ENCODE results near the gene NPR1. TPM values are rescaled to one million over a fixed set of nuclear protein-coding genes. Genes with fewer than 3 reads are reported as not detected.
"Not testable (repeated sequence)": the region's sequence is repeated elsewhere in the genome, so short reads cannot be mapped to it uniquely, and the experiment has no call there.

Gene NPR1
- total RNA-seq, 1 donor from 2014 or later: 9.4 TPM

DNA sequence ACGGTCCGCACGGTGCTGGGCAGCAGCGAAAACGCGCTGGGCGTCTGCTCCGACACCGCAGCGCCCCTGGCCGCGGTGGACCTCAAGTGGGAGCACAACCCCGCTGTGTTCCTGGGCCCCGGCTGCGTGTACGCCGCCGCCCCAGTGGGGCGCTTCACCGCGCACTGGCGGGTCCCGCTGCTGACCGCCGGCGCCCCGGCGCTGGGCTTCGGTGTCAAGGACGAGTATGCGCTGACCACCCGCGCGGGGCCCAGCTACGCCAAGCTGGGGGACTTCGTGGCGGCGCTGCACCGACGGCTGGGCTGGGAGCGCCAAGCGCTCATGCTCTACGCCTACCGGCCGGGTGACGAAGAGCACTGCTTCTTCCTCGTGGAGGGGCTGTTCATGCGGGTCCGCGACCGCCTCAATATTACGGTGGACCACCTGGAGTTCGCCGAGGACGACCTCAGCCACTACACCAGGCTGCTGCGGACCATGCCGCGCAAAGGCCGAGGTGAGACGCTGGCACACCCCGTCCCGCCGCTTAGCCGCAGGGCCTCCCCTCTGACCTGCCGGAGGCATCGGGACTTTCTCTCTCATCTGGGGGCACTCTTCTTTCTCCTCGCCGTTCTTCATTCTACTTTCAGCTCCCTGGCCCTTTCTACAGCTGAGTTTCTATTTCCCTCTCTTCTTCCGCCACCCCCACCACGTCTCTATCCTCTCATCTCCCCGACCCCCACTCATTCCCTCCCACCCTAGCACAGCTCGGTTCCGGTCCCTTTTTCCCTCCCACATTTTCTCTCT, 1.0 kb downstream of the NPR1 start:
- DNase-seq (ENCODE audit: low read depth in 2 of 2): peak in 1 of 2 donors; percentile 53

GRCh38 chr1:153680120-153680403, 1.6 kb downstream of the NPR1 start:
- no peak for DNase-seq (ENCODE audit: low read depth in 2 of 2)

GRCh38 chr1:153682730-153683129, 4.2 kb downstream of the NPR1 start:
- DNase-seq (ENCODE audit: low read depth in 2 of 2): no peak

GRCh38 chr1:153683854-153684253, 5.4 kb downstream of the NPR1 start:
- no peak for DNase-seq (ENCODE audit: low read depth in 2 of 2)

GRCh38 chr1:153684892-153685291, 6.4 kb downstream of the NPR1 start:
- DNase-seq (ENCODE audit: low read depth in 2 of 2): no peak

DNA sequence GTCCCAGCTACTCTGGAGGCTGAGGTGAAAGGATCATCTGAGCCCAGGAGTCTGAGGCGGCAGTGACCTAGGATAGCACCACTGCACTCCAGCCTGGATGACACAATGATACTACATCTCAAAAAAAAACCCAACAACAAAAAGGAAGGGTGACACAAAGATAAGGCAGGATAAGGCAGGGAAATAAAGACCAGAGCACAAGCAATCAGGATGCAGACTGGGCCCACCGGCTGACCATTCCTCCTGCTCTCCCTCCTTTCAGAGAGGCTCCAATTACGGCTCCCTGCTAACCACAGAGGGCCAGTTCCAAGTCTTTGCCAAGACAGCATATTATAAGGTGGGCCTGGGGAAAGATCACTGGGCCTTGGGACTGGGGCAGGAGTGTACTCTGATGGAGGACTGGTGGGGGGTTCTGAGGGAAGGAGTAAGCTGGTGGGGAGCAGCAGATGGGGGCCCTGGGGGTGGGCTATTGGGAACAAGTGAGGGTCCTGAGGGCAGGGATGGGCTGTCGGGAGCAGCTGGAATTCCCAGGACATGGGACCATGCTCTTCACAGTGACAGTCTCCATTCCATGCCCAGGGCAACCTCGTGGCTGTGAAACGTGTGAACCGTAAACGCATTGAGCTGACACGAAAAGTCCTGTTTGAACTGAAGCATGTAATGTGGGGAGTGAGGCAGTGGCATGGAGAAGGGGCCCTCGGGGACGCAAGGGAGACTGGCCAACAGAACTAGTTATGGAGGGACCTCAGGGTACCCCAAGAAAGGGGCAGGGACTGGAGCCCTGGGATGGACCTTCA, 7.3 kb downstream of the NPR1 start:
- no peak for DNase-seq (ENCODE audit: low read depth in 2 of 2)

DNA sequence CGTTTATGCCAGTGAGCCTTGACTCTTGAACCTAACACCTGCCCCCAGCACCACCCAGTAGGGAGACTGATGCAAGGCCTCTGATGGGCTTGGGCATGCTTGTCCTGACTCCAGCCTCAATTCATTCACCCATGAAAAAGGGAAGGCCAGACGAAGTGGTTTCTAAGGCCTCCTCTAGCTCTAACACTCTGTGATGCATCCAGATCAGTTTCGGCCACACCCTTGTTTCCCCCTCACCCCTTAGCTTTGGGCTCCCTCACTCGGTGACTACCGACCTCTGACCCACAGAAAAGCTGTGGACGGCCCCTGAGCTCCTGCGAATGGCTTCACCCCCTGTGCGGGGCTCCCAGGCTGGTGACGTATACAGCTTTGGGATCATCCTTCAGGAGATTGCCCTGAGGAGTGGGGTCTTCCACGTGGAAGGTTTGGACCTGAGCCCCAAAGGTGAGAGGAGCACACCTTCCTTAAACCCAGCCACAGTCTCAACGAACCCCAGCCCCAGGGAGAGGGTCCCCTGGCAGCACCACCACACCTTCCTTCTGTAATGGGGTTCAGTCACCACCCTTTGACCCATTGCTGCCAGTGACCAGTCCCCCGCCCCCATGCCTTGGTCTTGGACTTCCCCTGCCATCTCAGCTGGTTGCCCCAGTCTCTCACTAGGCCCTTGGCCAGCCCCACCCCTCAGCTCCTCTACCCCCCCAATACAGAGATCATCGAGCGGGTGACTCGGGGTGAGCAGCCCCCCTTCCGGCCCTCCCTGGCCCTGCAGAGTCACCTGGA, 9.0 kb downstream of the NPR1 start:
- DNase-seq (ENCODE audit: low read depth in 2 of 2): no peak

DNA sequence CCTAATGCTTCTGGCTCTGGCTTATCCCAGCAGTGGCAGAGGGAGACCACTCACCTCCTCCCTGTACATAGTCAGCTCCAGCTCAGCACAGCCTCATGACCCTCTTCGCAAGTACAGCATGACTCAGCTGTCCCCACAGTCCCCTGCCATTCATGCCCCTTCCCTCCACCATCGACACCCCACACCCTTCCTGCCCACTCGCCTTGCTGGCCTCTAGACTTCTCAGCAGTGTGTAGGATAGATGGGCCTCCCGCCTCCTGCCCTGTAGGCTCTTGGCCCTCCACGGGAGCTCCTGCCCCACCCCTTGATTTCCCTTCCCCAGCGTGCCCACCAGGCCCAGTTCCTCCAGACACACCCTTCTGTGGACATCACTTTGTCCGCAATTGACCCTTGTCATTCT, 9.8 kb downstream of the NPR1 start:
- DNase-seq (ENCODE audit: low read depth in 2 of 2): no peak

- no peak for DNase-seq (ENCODE audit: low read depth in 2 of 2)
These were observed 10.3 kb downstream of the NPR1 start for GRCh38 chr1:153688736-153689328.

DNA sequence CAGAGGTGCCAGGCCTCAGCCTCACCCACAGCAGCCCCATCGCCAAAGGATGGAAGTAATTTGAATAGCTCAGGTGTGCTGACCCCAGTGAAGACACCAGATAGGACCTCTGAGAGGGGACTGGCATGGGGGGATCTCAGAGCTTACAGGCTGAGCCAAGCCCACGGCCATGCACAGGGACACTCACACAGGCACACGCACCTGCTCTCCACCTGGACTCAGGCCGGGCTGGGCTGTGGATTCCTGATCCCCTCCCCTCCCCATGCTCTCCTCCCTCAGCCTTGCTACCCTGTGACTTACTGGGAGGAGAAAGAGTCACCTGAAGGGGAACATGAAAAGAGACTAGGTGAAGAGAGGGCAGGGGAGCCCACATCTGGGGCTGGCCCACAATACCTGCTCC, 15.0 kb downstream of the NPR1 start:
- no peak for DNase-seq (ENCODE audit: low read depth in 2 of 2)

GRCh38 chr1:153696741-153697140, 18.3 kb downstream of the NPR1 start:
- no peak for DNase-seq (ENCODE audit: low read depth in 2 of 2)

GRCh38 chr1:153697191-153698019, 18.9 kb downstream of the NPR1 start:
- DNase-seq (ENCODE audit: low read depth in 2 of 2): peak in 1 of 2 donors; percentile 8

DNA sequence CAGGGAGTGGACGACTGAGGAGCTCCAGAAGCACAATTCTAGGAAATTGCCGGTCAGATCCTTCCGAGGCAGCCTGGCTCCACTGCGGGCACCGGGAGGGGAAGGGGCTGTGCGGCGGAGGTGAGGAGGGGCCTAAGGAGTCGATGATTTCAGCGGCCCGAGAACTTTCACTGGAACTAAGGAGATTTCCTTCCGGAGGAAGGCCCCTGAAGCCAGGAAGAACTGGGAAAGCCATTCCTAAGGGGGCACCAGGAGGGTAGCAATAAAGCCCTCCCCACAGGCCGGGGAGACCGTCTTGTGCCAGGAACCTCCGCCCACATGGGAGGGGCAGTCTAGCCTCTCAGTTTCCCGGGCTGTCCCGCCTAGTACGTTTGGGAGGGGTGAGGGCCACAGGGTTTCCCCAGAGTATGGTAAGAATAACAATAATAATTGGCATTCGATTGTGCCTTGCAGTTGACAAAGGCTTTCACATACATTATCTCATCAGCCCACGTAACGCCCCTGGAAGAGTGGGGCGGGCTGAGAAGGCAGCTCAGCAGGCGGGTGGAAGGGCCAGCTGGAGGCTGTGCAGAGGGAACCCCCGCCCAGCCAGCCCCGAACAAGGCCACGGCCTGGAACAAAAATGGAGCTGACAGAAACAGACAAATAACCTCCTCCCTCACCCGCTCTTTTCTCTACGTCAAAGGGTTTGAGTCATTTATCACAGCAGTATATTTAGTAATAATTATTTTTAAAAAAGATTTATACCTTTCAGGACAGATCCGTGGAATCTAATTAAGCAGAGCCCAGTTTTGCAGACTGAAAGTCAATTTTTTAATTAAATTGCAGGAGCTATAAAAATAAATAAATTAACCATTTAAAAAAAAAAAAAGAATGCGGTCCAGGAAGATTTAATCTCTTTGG, 19.8 kb downstream of the NPR1 start:
- DNase-seq (ENCODE audit: low read depth in 2 of 2): peak; percentile 10 to 84

DNA sequence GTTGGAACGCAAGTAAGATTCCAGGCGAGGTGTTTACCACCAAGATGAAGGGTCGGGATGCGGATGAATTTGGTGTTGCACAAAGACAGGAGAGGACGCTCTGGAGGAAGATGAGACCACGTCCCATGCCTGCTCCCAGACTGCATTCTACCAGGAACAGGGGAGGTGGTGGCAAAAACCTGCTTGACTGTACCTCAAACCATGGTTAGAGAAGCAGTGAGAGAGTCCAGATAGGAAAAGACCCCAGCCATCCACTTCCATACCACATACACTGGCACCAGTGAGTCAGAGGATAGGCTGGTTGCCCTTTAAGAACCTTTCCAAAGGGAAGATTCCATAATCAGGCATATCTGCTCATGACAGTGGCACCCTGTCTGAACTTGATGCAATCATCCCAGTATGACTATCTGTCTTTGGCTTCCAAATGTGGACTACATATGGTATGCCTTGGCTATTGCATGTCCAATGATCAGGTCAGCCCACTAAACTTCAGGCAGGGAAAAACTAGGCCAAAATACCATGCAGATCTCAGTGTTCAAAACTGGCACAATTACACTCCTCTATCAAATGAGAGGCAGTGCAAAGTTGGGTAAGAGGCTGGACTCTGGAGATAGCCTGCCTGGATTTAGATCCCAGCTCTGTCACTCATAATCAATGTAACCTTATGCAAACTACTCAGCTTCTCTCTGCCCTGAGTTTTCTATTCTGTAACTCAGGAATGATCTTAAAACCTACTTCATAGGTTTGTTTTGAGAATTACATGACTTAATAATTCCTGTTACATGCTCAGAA, 20.6 kb downstream of the NPR1 start:
- DNase-seq (ENCODE audit: low read depth in 2 of 2): peak in 1 of 2 donors; percentile 27

DNA sequence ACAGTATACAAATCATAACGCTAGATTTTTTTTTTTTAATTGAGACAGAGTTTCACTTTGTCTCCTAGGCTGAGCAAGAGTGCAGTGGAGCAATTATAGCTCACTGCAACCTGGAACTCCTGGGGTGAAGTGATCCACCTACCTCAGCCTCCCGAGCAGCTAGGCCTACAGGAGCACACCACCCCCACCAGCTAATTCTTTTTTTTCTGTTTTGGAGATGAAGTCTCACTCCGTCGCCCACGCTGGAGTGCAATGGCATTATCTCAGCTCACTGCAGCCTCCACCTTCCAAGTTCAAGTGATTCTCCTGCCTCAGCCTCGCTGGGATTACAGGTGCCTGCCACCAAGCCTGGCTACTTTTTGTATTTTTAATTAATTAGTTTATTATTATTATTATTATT, 21.3 kb downstream of the NPR1 start:
- no peak for DNase-seq (ENCODE audit: low read depth in 2 of 2)

DNA sequence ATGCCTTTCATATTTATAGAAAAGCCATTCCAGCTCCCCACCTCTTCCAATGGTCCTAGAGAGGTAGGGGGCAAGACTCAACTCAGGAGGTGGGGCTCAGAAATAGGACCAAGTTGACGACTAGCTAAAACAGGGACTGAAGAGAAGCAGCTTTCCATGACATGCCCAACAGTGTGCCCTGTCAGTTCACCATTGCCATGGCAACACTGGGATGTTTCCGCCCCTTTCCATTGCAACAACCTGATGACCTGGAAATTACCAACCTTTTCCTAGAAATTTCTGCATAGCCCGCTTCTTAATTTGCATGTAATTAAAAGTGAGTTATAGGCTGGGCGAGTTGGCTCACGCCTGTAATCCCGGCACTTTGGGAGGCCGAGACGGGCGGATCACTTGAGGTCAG, 27.0 kb downstream of the NPR1 start:
- DNase-seq (ENCODE audit: low read depth in 2 of 2): no peak

DNA sequence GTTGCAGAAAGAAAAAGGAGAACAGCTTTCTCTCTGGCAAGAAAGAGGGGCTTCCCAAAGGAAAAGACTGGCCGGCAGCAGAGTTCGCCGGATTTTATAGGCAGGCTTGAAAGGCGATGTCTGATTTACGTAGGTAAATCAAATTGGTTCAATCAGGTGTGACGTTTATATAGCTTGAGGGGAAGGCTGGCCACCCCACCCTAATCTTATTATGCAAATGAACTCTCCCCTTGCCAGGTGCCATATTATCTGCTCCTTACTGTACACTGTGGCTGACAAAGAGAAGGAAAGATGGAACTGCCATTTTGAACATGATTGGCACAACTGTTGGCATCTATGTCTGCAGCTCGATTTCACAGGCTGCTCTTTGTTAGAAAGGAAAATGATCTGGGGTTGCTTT, 32.5 kb downstream of the NPR1 start:
- no peak for DNase-seq (ENCODE audit: low read depth in 2 of 2)

- not testable (repeated sequence) for DNase-seq (ENCODE audit: low read depth in 2 of 2)
These were observed 37.7 kb downstream of the NPR1 start for GRCh38 chr1:153716211-153716610.

DNA sequence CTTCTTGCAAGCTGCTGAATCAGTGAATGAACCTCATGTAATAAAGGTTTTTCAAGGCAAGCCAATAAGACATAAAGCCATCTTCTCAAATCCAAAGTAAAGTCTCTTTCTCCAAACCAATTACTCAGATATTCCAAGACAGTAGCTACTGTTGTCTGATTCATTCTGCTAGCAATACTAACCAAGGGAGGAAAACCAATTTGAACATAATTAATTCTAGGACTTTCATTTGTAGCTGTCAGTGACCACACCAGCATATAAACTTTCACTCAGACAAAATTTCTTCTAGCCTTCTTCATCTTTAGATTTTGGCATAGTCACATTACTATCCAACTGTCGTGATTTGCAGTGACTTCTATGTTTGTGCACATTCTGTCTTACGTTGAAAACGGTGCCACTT, 38.8 kb downstream of the NPR1 start:
- DNase-seq (ENCODE audit: low read depth in 2 of 2): no peak
